ENCODE measurements around the gene PDE1A. TPM values are rescaled to one million over a fixed set of nuclear protein-coding genes. Genes with fewer than 3 reads are reported as not detected.

The PDE1A gene
- total and polyA plus RNA-seq, 2 of the 4 experiments (the other 2 are of a cell fraction) = 0.24 to 0.90 TPM

DNA sequence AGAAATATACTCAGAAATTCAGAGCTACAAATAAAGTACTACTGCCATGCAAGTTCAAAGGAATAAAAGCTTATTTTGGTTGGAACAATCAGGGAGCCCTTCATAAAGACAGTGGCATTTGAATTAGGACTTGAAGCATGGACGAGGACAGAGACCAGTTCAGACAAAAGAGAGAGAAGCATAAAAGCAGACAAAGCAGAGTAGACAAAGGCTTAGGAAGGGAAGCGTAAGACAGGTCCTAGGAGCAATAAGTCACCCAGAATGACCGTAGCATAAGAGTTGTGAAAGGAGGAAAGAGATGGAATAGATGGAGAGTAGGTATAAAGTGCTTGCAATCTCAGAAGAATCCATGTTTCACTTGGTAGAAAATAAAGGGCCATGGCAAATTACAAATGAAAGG, 14.0 kb downstream of the PDE1A start:
- Histone ChIP-seq H2AFZ (replicated peaks; ENCODE audit: low read length, poor library complexity) (no peak overlapping the region), H3K27me3 (ENCODE audit: control insufficient read depth, insufficient read depth, low read length) (no peaks in the 10 kb centered on the region), H3K18ac (ENCODE audit: low read depth, low read length) (peak overlapping the region; percentile 52), H3K27ac (ENCODE audit: insufficient read depth, low read length) (no peak overlapping the region; the same call in 1 of the 2 replicates), H3K4me1 (ENCODE audit: control insufficient read depth, insufficient read depth, low read length) (no peaks in the 10 kb centered on the region), H3K4ac (ENCODE audit: low read depth, low read length) (no peak overlapping the region), H3K56ac (ENCODE audit: extremely low read depth, insufficient read depth, low read length) (no peak overlapping the region), H3K79me1 (ENCODE audit: low read depth in 1 of 2, low read length in 2 of 2) (no peaks in the 10 kb centered on the region), H3K9me3 (ENCODE audit: control insufficient read depth, insufficient read depth, low read length) (peaks cover 2% of the 10 kb centered on the region; the same call in 1 of the 2 replicates), H4K91ac (ENCODE audit: insufficient read depth, low read depth, low read length) (peak overlapping the region; percentile 8; the same call in 1 of the 2 replicates), H2BK15ac (ENCODE audit: low read depth, low read length) (0 out of 3 replicates have a peak overlapping the region, but pooled peaks have one; percentile 41), H2BK120ac (ENCODE audit: low read depth, low read length) (0 out of 2 replicates have a peak overlapping the region, but pooled peaks have one; percentile 20), H3K36me3 (ENCODE audit: control insufficient read depth, insufficient read depth, low read length) (no peaks in the 10 kb centered on the region), H4K8ac (ENCODE audit: low read depth in 2 of 2, low read length in 2 of 2) (no peak overlapping the region), H2AK9ac (replicated peaks; ENCODE audit: low read depth, low read length, poor library complexity) (no peak overlapping the region), H3K4me3 (ENCODE audit: insufficient read depth, low read depth, low read length) (no peak overlapping the region), H4K5ac (ENCODE audit: low read depth, low read length) (peak overlapping the region; percentile 63), H3K4me2 (ENCODE audit: low read depth, low read length) (no peak overlapping the region), H3K23ac (ENCODE audit: low read depth, low read length) (no peak overlapping the region), H2BK20ac (ENCODE audit: low read depth, low read length) (0 out of 2 replicates have a peak overlapping the region, but pooled peaks have one; percentile 20), H3K14ac (replicated peaks; ENCODE audit: low read depth, low read length) (no peak overlapping the region), H3K9me1 (ENCODE audit: insufficient read depth, low read length) (no peaks in the 10 kb centered on the region), H3K9ac (ENCODE audit: low read depth, low read length) (no peak overlapping the region), H4K20me1 (ENCODE audit: insufficient read depth, low read length) (no peaks in the 10 kb centered on the region), H2AK5ac (ENCODE audit: low read depth, low read length) (no peak overlapping the region), H2BK5ac (ENCODE audit: low read depth, low read length, poor library complexity, severe bottlenecking) (no peak overlapping the region)
- DNase-seq (no peak), ATAC-seq (ENCODE audit: low read depth) (no peak)
- TF ChIP-seq, protein P1, sequence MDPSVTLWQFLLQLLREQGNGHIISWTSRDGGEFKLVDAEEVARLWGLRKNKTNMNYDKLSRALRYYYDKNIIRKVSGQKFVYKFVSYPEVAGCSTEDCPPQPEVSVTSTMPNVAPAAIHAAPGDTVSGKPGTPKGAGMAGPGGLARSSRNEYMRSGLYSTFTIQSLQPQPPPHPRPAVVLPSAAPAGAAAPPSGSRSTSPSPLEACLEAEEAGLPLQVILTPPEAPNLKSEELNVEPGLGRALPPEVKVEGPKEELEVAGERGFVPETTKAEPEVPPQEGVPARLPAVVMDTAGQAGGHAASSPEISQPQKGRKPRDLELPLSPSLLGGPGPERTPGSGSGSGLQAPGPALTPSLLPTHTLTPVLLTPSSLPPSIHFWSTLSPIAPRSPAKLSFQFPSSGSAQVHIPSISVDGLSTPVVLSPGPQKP (IDR thresholded peaks at IDR 0.05; ENCODE audit: borderline replicate concordance, low read depth, low read length) = no peak
- TF ChIP-seq RAD21 (IDR thresholded peaks at IDR 0.05; ENCODE audit: low read length) (no peak), SMC3 (IDR thresholded peaks at IDR 0.05; ENCODE audit: low read depth, low read length) (no peak), MAFK (IDR thresholded peaks at IDR 0.05; ENCODE audit: low read depth, low read length) (no peak), MXI1 (IDR thresholded peaks at IDR 0.05; ENCODE audit: borderline replicate concordance, low read depth, low read length) (no peak), NFE2L2 (IDR thresholded peaks at IDR 0.05; ENCODE audit: low read depth, low read length) (no peak), POLR2A (IDR thresholded peaks at IDR 0.05; ENCODE audit: low read depth, low read length) (no peak), RCOR1 (IDR thresholded peaks at IDR 0.05; ENCODE audit: insufficient replicate concordance, low read length) (no peak), BHLHE40 (IDR thresholded peaks at IDR 0.05; ENCODE audit: low read depth, low read length) (no peak), CEBPB (IDR thresholded peaks at IDR 0.05; ENCODE audit: low read depth, low read length) (no peak), RFX5 (IDR thresholded peaks at IDR 0.05; ENCODE audit: low read depth, low read length) (no peak), FOS (IDR thresholded peaks at IDR 0.05; ENCODE audit: low read depth, low read length) (no peak), MAZ (IDR thresholded peaks at IDR 0.05; ENCODE audit: borderline replicate concordance, low read depth, low read length) (no peak), CHD1 (IDR thresholded peaks at IDR 0.05; ENCODE audit: low read depth, low read length) (no peak)
- TF ChIP-seq, protein P2, sequence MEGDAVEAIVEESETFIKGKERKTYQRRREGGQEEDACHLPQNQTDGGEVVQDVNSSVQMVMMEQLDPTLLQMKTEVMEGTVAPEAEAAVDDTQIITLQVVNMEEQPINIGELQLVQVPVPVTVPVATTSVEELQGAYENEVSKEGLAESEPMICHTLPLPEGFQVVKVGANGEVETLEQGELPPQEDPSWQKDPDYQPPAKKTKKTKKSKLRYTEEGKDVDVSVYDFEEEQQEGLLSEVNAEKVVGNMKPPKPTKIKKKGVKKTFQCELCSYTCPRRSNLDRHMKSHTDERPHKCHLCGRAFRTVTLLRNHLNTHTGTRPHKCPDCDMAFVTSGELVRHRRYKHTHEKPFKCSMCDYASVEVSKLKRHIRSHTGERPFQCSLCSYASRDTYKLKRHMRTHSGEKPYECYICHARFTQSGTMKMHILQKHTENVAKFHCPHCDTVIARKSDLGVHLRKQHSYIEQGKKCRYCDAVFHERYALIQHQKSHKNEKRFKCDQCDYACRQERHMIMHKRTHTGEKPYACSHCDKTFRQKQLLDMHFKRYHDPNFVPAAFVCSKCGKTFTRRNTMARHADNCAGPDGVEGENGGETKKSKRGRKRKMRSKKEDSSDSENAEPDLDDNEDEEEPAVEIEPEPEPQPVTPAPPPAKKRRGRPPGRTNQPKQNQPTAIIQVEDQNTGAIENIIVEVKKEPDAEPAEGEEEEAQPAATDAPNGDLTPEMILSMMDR (conservative IDR thresholded peaks at IDR 0.05; ENCODE audit: low read depth, low read length) = no peak
- TF ChIP-seq, protein P3, sequence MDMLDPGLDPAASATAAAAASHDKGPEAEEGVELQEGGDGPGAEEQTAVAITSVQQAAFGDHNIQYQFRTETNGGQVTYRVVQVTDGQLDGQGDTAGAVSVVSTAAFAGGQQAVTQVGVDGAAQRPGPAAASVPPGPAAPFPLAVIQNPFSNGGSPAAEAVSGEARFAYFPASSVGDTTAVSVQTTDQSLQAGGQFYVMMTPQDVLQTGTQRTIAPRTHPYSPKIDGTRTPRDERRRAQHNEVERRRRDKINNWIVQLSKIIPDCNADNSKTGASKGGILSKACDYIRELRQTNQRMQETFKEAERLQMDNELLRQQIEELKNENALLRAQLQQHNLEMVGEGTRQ (IDR thresholded peaks at IDR 0.05; ENCODE audit: low read depth, low read length) = no peak
- no TSS peak for BruUV-seq (replicated peaks)
- ChIA-PET CTCF (no interaction called here), POLR2A (ENCODE audit: unreplicated experiment) (no interaction called here)
- WGBS, 2 experiments (ENCODE audit: extremely low coverage in 2 of 2, insufficient read length in 1 of 2) = 94% methylated on average over 2 of the region's 3 CpGs; no CpG with 5 or more reads in 1 of the 2 experiments
- in situ Hi-C loops (cut with MboI; ENCODE audit: low sequenced_read_pairs) (no loop called here), dilution Hi-C loops (cut with HindIII; ENCODE audit: low sequenced_read_pairs, unreplicated experiment) (no loop called here), intact Hi-C loops (cut with micrococcal nuclease) (no loop called here)
